Type B pancreatic cell (in vitro differentiated cells): ENCODE measurements around the gene RAB1B. TPM values are rescaled to one million over a fixed set of nuclear protein-coding genes. Genes with fewer than 3 reads are reported as not detected.

Experiments used
- DNase-seq: peaks from one replicate; pipeline ENCODE4 v3.0.0; 2021; ENCODE audit warnings: mixed read lengths; ENCODE audit not compliant: unreplicated experiment; ENCODE audit errors: extremely low spot score
- H3K27ac Mint-ChIP-seq: 2 replicates; pipeline ENCODE4 v1.8.0; 2021; ENCODE audit warnings: mild to moderate bottlenecking, mixed read lengths
- H3K27me3 Mint-ChIP-seq: 2 replicates; pipeline ENCODE4 v1.8.0; 2021; ENCODE audit warnings: mixed read lengths
- H3K36me3 Mint-ChIP-seq: 2 replicates; pipeline ENCODE4 v1.8.0; 2021; ENCODE audit warnings: mixed read lengths
- H3K4me1 Mint-ChIP-seq: one replicate; pipeline ENCODE4 v1.8.0; 2021; ENCODE audit warnings: mixed read lengths; ENCODE audit not compliant: unreplicated experiment
- H3K4me3 Mint-ChIP-seq: 2 replicates; pipeline ENCODE4 v1.8.0; 2021; ENCODE audit warnings: mild to moderate bottlenecking, mixed read lengths
- H3K9me3 Mint-ChIP-seq: 2 replicates; pipeline ENCODE4 v1.8.0; 2021; ENCODE audit warnings: mixed read lengths
- CTCF ChIP-seq: fragments of 200-600 bp; sonication (generic); conservative IDR thresholded peaks from 2 replicates; pipeline ENCODE4 v1.5.0; 2021; ENCODE audit warnings: antibody characterized with exemption, mild to moderate bottlenecking
- total RNA-seq: library from RNA; stranded (reverse); gene quantifications from 2 replicates; pipeline ENCODE4 v1.2.1, GENCODE V29; 2021; ENCODE audit warnings: low replicate concordance

RAB1B gene
- total RNA-seq, 1 donor from 2014 or later: 96.4 TPM

- no peak for TF ChIP-seq CTCF
- Mint-ChIP-seq H3K4me1 (peaks cover 12% of the 10 kb centered on the region), H3K27ac (no peak overlapping the region), H3K36me3 (no peaks in the 10 kb centered on the region), H3K9me3 (no peaks in the 10 kb centered on the region), H3K27me3 (no peaks in the 10 kb centered on the region), H3K4me3 (no peak overlapping the region)
- no peak for DNase-seq
These were observed 4.1 kb upstream of the RAB1B start for GRCh38 chr11:66264383-66264782.

- H3K9me3 Mint-ChIP-seq: no peaks in the 10 kb centered on the region
- H3K27me3 Mint-ChIP-seq: no peaks in the 10 kb centered on the region
- peaks cover 10% of the 10 kb centered on the region for H3K4me1 Mint-ChIP-seq
- H3K36me3 Mint-ChIP-seq: no peaks in the 10 kb centered on the region
- H3K27ac Mint-ChIP-seq: no peak overlapping the region
- no peak overlapping the region for H3K4me3 Mint-ChIP-seq
- TF ChIP-seq CTCF: peak; percentile 60
- no peak for DNase-seq
These were observed 3.5 kb upstream of the RAB1B start for GRCh38 chr11:66264914-66265313.

- H3K4me3 Mint-ChIP-seq: no peak overlapping the region
- no peak overlapping the region for H3K27ac Mint-ChIP-seq
- TF ChIP-seq CTCF: no peak
- H3K4me1 Mint-ChIP-seq: peaks cover 10% of the 10 kb centered on the region
- H3K27me3 Mint-ChIP-seq: no peaks in the 10 kb centered on the region
- DNase-seq: no peak
- no peaks in the 10 kb centered on the region for H3K9me3 Mint-ChIP-seq
- H3K36me3 Mint-ChIP-seq: no peaks in the 10 kb centered on the region
These were observed 2.7 kb upstream of the RAB1B start for GRCh38 chr11:66265531-66266377.

GRCh38 chr11:66266378-66267038, 1.9 kb upstream of the RAB1B start:
- peak overlapping the region; percentile 97 for H3K4me3 Mint-ChIP-seq
- TF ChIP-seq CTCF: no peak
- peak overlapping the region; percentile 74 for H3K27ac Mint-ChIP-seq
- no peaks in the 10 kb centered on the region for H3K27me3 Mint-ChIP-seq
- no peaks in the 10 kb centered on the region for H3K36me3 Mint-ChIP-seq
- no peaks in the 10 kb centered on the region for H3K9me3 Mint-ChIP-seq
- no peak for DNase-seq
- H3K4me1 Mint-ChIP-seq: peaks cover 10% of the 10 kb centered on the region

GRCh38 chr11:66267039-66267378, 1.4 kb upstream of the RAB1B start:
- Mint-ChIP-seq H3K4me1 (peaks cover 10% of the 10 kb centered on the region), H3K27ac (peak overlapping the region; percentile 74), H3K27me3 (no peaks in the 10 kb centered on the region), H3K9me3 (no peaks in the 10 kb centered on the region), H3K36me3 (no peaks in the 10 kb centered on the region), H3K4me3 (peak overlapping the region; percentile 97)
- TF ChIP-seq CTCF: no peak
- no peak for DNase-seq
